Fibroblast of mammary gland (primary cell): ENCODE data around the gene PRDX2.
"Not testable (repeated sequence)": the region's sequence is repeated elsewhere in the genome, so short reads cannot be mapped to it uniquely, and the experiment has no call there.

Source experiments
- DNase-seq: peaks from one replicate; pipeline ENCODE4 v3.0.0-alpha.2; 2010; ENCODE audit warnings: low read depth
- H3K4me3 ChIP-seq: 2 replicates; pipeline ENCODE4 v1.5.1; 2011; ENCODE audit warnings: low read depth, mild to moderate bottlenecking, low read length, moderate library complexity; ENCODE audit not compliant: control insufficient read depth
- CTCF ChIP-seq: conservative IDR thresholded peaks from 2 replicates; pipeline ENCODE4 v1.5.1; 2011; ENCODE audit warnings: low read depth, low read length, inconsistent platforms; ENCODE audit not compliant: control insufficient read depth, insufficient read depth

The PRDX2 gene

GRCh38 chr19:12800923-12801465 is 606 bp downstream of the PRDX2 start:
- TF ChIP-seq CTCF = no peak
- no peak for DNase-seq
- H3K4me3 ChIP-seq = peak overlapping the region; percentile 83

GRCh38 chr19:12800466-12800770 is 1.2 kb downstream of the PRDX2 start:
- no peak for DNase-seq
- H3K4me3 ChIP-seq = peak overlapping the region; percentile 83
- TF ChIP-seq CTCF = no peak

GRCh38 chr19:12799742-12800465 is 1.7 kb downstream of the PRDX2 start:
- TF ChIP-seq CTCF = no peak
- DNase-seq = no peak
- H3K4me3 ChIP-seq = no peak overlapping the region

GRCh38 chr19:12797607-12798006 is 4.0 kb downstream of the PRDX2 start:
- DNase-seq, H3K4me3 ChIP-seq: not testable (repeated sequence)

- DNase-seq = no peak
- TF ChIP-seq CTCF = no peak
- no peak overlapping the region for H3K4me3 ChIP-seq
Measured at GRCh38 chr19:12797141-12797587, 4.4 kb downstream of the PRDX2 start.

GRCh38 chr19:12796146-12797071 is 5.2 kb downstream of the PRDX2 start:
- DNase-seq = peak; percentile 78
- H3K4me3 ChIP-seq = no peak overlapping the region
- peak; percentile 99 for TF ChIP-seq CTCF

GRCh38 chr19:12794971-12795381 is 6.6 kb downstream of the PRDX2 start:
- no peak overlapping the region for H3K4me3 ChIP-seq
- DNase-seq = no peak
- TF ChIP-seq CTCF = no peak
